Right ventricle myocardium inferior (tissue), 1 donor: ENCODE results near the gene KCNQ1. TPM values are rescaled to one million over a fixed set of nuclear protein-coding genes. Genes with fewer than 3 reads are reported as not detected.

Source experiments
- ATAC-seq: fragments of 200-7000 bp; cut with Tn5 transposase; one replicate; pipeline ENCODE4 v1.9.1; 2020; ENCODE audit warnings: mild to moderate bottlenecking, moderate library complexity
- DNase-seq: peaks from one replicate; pipeline ENCODE4 v3.0.0; 2021; ENCODE audit errors: missing footprints
- intact Hi-C: fragments of 100-400 bp; cut with DNase I; formaldehyde crosslinking; loops from one replicate; pipeline ENCODE4 v1.11.0; 2022
- total RNA-seq: library from RNA; stranded (reverse); fragmentation: NEBNext Ultra II Directional; extraction: Animal tissue kit (Norgen Biotek cat#: 25700); gene quantifications from one replicate; pipeline ENCODE4 v1.2.1, GENCODE V29; 2021
- donor health status: DM: no; HTN: yes; CAD: no; lungs with severe emphysema.

The KCNQ1 gene
- total RNA-seq, 1 donor from 2014 or later, result 40.0 TPM

- intact Hi-C loops, result no loop called here
- DNase-seq (peak; percentile 65), ATAC-seq (no peak)
These were observed 360.0 kb downstream of the KCNQ1 start for GRCh38 chr11:2804701-2805387.

DNA sequence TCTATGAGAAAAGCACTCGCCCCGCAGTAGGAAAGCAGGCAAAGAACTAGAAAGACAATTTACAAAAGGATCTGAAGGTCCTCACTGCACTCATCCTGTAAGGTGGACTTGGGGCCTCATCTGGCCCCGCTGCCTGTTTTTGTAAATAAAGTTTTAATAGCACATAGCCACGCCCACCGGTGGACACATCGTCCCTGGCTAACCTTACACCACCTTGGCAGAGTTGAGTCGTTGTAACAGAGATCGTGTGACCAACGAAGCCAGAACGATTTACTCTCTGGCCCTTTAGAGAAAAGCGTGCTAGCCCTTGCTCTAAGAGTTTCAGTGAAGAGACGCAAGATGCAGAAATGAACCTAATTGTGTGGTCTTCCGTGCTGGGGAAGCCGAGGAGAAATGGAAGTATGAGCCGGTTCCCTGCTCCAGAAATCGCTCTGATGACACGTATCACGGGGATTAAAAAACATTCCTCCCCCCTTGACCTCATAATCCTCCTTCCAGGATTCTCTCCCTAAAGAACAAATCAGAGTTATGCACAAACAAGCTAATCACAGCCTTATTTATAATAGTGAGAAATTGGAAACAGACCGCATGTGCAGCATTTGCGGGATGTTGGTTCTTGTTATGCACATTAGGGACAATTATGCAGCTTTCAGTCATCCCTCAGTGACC lies 360.7 kb downstream of the KCNQ1 start:
- no peak for ATAC-seq
- intact Hi-C loops, result no loop called here
- no peak for DNase-seq

- DNase-seq, result peak; percentile 62
- ATAC-seq, result no peak
- intact Hi-C loops, result no loop called here
These were observed 361.7 kb downstream of the KCNQ1 start for GRCh38 chr11:2806351-2807024.

DNA sequence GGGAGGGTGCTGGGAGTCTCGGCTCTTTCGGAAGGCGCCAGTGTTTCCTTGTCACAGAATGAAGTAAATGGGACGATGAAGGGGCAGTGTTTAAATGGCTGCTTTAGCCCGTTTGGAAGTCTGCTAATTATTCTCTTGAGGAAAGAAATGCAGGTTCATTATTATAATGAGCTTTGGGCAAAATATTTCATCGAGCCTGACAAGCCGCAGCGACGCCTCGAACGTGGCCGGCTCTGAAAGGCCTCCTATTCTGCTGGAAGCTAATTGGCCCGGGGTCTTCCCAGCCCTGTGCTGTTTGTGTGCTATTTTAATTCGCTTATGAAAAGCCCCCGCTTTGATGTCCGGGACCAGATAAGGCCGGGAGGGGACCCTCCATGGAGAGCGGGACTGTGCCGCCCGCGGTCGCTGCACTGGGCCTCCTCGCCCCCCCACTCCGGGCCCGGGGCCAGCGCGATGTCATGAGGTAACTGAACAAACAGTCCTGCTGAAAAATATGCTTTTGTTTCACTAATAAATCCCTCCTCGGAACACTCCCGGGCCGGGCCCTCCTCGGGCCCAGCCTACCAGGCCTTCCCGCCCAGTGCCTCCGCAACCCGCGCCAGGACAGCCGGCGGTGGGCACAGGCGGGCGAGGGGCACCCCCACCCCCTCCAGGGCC lies 362.3 kb downstream of the KCNQ1 start:
- peak; percentile 49 for ATAC-seq
- intact Hi-C loops, result no loop called here
- peak; percentile 84 for DNase-seq

DNA sequence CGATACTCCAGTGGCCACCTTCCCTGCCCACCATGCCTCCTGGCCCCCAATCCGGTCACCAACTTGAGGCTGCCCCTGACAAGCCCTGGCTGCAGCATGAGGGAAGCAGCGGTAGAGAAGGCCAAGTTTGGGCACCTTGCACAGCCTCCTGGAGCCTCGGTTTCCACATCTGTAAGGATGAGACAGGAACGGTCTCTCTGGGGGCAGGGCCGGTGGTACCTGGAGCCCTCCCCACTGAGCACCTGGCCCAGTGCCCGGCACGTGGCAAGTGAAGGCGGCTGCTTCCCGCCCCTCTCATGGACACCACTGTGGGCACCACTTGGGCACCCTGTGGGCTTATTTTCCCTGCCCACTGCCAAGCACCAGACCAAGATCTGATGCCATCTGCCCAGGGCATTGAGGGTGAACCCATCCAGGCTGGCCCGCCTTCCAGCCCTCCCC lies 363.0 kb downstream of the KCNQ1 start:
- intact Hi-C loops, result no loop called here
- DNase-seq, result peak; percentile 60
- ATAC-seq, result no peak

- no peak for DNase-seq
- intact Hi-C loops, result no loop called here
These were observed 364.3 kb downstream of the KCNQ1 start for GRCh38 chr11:2808850-2809846.

GRCh38 chr11:2809854-2810253 lies 365.0 kb downstream of the KCNQ1 start:
- no peak for DNase-seq
- ATAC-seq, result no peak
- intact Hi-C loops, result loop anchor here (2.0 to 5.0 kb wide), 2 partner anchors 15 to 72 kb away; no protein-coding TSS in a partner anchor

More at GRCh38 chr11:2808850-2809846, 364.3 kb downstream of the KCNQ1 start:
- no peak for ATAC-seq

- intact Hi-C loops, result loop anchor here (2.0 to 5.0 kb wide), 2 partner anchors 14 to 72 kb away; no protein-coding TSS in a partner anchor
- ATAC-seq (no peak), DNase-seq (peak; percentile 34)
These were observed 365.8 kb downstream of the KCNQ1 start for GRCh38 chr11:2810411-2811205.

GRCh38 chr11:2811206-2812091 lies 366.6 kb downstream of the KCNQ1 start:
- peak; percentile 69 for DNase-seq
- intact Hi-C loops, result loop anchor here (2.0 to 5.0 kb wide), 2 partner anchors 13 to 71 kb away; no protein-coding TSS in a partner anchor
- peak; percentile 4 for ATAC-seq

DNA sequence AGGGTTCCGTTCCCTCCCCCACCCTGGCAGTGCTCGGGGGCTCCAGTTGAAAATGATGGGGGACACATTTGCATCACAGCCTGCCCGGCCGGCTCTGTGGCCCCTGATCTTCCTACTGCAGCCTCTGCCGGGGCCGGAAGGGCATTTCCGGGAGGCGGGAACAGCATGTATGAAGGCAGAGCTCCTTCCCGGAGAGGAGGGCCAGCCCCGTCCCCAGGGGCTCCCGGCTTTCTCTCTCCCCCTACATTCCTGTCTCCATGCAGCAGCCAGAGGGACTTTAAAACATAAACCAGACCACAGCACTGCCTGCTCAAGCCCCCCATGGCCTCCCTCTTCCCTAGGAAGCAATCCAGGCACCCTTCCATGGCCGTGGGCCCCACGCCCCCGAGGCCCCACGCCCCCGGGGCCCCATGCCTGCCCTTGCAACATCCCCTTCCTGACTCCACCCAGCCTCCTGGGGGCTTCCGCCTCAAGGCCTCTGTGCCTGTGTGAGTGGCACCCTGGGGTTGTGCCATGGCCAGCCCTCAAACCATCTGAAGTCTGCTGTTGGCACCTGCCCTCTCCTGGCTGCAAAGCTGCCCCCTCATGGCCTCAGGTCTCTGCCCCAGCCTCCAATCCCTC lies 367.7 kb downstream of the KCNQ1 start:
- intact Hi-C loops, result loop anchor here (5.0 kb wide), 1 partner anchor 70 kb away; no protein-coding TSS in a partner anchor

DNA sequence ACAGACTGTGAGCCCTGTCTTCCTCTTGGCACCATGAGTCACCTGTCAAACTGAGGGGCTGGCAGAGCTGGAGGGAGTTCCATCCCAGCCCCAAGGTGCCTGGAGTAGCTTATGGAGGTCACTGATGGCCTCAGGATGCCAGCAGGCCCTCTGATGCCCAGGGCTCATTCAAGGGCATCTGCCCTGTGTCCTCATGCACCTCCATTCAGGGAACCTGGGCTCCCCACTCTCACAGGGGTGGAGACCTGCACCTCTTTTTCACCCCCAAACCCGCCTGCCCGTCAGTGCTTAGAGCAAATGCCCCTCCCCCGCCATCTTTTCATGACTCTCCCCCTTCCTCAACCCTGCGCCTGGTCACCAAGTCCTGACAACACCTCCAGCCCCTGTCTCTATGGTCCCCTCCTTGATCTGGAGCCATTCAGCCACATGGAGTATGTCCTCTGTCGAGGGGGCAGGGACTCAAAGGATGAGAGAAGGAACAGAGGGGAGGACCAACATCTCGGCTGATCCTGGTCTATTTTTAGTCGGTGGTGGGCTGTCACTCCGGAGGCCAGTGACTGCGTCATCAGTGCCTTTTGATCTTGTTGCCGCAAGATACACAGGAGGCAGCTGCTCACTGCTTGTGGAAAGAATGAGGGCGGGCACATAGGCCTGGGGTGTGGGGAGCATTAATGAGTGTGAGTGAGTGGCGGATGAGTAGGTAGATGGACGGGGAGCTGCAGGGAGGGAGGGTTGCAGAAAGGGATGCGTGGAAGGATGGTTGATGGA lies 368.5 kb downstream of the KCNQ1 start:
- intact Hi-C loops, result loop anchor here (5.0 kb wide), 1 partner anchor 69 kb away; no protein-coding TSS in a partner anchor
- ATAC-seq (no peak), DNase-seq (peak; percentile 64)

More for the DNA sequence above, 367.7 kb downstream of the KCNQ1 start:
- peak; percentile 77 for ATAC-seq
- DNase-seq, result peak; percentile 88

- no peak for DNase-seq
- intact Hi-C loops, result loop anchor here (5.0 kb wide), 1 partner anchor 68 kb away; no protein-coding TSS in a partner anchor
- no peak for ATAC-seq
These were observed 369.2 kb downstream of the KCNQ1 start for GRCh38 chr11:2813968-2814367.

GRCh38 chr11:2814751-2815150 lies 369.9 kb downstream of the KCNQ1 start:
- DNase-seq (peak; percentile 43), ATAC-seq (no peak)
- intact Hi-C loops, result loop anchor here (5.0 kb wide), 1 partner anchor 68 kb away; no protein-coding TSS in a partner anchor

DNA sequence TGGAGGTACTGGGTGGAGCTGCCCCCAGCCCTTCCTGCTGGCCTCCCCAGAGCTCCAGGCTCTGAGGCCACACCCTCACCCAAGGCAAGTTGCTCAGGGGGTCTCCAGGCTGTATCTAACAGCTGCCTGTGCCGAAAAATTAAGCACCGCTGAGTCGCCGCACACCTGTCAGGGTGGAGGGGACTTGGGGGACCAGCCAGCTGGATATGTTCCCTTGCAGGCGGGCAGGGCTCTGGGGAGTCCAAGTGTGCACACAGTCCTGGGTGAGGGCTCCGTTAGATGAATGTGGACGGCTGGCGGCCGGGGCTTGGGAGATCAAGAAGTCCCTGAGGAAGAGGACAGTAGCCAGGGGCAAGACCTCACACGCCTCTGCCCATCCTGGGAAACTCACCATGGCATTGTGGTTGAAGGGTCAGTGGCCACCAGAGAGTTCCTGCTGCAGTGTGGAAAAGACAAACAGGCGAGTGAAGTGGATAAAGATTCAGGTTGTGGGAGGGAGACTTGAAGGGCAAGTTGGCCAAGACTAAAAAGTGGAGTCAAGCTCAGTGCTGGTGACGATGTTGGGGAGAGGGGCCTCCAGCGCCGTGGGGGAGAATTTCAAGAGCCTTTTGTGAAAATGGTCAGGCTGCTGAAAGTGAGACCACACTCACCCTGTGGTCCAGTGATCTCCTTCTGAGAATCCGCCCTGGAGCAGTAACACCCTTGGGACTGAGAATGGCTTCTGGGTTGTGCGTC lies 371.1 kb downstream of the KCNQ1 start:
- intact Hi-C loops, result no loop called here
- ATAC-seq (no peak), DNase-seq (no peak)
